Islet precursor cell (in vitro differentiated cells): ENCODE results near the gene LTBP1.
"Not testable (repeated sequence)": the region's sequence is repeated elsewhere in the genome, so short reads cannot be mapped to it uniquely, and the experiment has no call there.

ENCODE experiments used
- DNase-seq: peaks from one replicate; pipeline ENCODE4 v3.0.0-alpha.2; 2018

Gene LTBP1, protein sequence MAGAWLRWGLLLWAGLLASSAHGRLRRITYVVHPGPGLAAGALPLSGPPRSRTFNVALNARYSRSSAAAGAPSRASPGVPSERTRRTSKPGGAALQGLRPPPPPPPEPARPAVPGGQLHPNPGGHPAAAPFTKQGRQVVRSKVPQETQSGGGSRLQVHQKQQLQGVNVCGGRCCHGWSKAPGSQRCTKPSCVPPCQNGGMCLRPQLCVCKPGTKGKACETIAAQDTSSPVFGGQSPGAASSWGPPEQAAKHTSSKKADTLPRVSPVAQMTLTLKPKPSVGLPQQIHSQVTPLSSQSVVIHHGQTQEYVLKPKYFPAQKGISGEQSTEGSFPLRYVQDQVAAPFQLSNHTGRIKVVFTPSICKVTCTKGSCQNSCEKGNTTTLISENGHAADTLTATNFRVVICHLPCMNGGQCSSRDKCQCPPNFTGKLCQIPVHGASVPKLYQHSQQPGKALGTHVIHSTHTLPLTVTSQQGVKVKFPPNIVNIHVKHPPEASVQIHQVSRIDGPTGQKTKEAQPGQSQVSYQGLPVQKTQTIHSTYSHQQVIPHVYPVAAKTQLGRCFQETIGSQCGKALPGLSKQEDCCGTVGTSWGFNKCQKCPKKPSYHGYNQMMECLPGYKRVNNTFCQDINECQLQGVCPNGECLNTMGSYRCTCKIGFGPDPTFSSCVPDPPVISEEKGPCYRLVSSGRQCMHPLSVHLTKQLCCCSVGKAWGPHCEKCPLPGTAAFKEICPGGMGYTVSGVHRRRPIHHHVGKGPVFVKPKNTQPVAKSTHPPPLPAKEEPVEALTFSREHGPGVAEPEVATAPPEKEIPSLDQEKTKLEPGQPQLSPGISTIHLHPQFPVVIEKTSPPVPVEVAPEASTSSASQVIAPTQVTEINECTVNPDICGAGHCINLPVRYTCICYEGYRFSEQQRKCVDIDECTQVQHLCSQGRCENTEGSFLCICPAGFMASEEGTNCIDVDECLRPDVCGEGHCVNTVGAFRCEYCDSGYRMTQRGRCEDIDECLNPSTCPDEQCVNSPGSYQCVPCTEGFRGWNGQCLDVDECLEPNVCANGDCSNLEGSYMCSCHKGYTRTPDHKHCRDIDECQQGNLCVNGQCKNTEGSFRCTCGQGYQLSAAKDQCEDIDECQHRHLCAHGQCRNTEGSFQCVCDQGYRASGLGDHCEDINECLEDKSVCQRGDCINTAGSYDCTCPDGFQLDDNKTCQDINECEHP (N-terminal part only)

DNA sequence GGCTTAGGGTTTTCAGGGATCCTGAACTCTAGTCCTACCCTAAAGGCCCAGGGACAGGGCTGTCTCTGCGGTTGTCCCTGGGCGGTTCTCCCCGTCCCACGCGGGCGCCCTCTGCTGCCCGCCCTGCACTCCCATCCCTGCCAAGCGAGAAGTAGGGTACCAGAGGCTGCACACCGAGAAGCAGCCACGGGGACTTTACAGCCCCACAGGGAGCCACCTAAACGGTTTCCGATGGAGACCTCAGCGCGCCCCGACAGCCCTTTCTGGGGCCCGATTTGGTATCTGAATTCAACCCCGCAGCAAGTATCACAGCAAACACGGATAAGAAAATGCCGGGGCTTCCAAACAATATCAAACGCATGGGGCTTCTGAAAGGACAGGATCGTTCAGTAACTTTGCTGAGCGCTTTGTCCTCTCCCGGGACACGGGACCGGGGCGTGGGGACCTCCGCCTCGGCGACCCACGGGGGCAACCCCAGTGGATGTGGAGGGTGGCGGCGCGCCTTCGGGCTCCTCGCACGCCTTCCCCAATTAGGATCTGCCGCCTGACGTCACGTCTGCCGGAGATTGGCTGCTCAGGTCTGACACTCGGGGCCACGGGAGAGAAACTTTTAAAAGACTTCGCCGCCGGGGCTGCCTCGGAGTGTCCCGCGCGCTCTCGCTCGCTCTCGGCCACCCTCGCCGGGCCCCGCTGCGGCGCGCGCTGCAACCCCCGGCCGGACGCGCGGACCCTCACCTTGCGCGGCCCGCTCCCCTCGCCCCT, at the start of gene LTBP1:
TSS of gene LTBP1 (plus strand) at position 640 of the 762 bp plus-strand sequence. CDS start 372 bp downstream, outside the sequence.
- peak; percentile 88 for DNase-seq

DNA sequence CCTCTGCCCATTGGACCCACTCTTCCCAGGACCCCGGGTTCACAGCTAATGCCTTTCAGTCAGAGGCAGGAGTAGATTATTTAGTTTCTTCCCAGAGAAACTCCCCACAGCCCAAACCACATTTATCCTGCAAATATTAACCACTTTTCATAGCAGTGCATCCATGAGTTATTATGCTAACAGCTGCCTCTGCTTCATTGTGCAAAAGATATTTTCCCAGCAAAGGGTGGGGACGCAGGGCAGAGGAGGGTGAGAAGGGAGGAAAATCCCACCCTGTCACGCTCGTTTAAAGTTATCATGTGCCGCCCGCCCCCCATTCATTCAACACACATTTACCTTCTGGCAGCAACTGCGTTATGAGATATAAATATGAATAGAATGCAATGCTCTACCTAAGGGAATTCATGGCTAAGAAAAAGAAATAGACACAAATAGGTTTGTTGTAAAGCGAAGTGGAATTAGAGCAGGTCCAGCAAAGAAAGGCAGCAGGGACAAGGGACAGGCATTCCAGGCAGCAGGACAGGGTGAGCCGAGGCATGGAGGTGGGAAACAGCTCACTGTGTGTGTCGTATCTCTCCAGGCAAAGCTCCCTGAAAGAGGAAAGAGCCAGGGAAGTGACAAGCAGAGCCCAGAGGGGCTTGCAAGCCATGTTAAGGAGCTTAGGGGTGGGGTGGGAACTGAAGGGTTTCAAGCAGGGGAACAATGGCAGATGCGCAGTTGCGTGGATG, 46.3 kb upstream of the LTBP1 start:
- DNase-seq: no peak

DNA sequence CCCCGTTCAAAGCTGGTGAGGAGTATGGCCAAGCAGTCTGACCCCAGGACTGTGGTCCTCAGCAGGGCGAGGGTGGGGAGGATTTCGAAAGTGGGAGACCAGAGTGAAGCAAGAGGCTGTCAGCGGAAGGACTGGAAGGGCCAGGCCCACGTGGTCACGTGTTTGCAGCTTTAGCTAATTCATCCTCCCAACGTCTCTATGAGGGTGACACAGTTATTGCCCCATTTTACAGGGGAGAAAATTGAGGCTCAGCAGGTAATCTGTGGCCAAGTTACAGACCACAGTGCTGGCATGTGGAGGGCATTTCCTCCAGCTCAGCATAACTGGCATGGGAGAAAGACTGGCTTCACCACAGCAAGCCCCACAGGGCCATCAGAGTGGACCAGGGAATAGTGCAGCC, 45.4 kb upstream of the LTBP1 start:
- DNase-seq: no peak

DNA sequence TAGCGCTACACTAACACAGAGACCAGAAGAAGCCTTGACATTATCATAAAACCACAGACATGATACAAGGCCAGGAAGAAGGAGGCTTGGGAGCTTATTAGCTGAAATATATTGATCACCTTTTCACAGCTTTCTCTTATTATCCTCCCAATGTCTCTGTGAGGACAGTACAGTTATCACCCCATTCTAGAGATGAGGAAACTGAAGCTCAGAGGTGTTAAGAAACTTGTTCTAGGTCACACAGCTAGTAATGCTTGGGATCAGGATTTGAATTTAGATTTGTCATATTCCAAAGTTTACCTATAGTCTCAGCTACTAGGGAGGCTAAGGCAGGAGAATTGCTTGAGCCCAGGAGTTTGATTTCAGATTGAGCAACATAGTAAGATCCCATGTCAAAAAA, 44.6 kb upstream of the LTBP1 start:
- DNase-seq: no peak

DNA sequence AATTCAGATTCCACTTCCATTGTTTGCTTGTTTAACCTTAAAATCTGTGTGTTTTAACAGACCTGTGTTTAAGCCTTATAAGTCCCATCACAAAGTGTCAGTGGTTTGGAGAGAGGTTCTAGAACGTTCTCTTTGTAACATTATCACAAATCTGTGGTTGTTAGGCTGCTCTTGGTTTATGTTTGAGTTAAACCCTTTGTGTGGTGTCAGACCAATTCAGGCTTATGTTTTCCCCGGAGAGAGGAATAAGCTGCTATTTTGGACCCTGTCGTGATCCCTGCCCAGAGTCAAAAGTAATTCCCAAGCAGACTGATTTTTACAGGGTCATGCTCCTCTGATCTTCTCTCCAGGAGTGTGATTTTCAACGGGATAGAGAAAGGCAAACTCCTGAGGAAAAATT, 43.8 kb upstream of the LTBP1 start:
- DNase-seq: no peak

DNA sequence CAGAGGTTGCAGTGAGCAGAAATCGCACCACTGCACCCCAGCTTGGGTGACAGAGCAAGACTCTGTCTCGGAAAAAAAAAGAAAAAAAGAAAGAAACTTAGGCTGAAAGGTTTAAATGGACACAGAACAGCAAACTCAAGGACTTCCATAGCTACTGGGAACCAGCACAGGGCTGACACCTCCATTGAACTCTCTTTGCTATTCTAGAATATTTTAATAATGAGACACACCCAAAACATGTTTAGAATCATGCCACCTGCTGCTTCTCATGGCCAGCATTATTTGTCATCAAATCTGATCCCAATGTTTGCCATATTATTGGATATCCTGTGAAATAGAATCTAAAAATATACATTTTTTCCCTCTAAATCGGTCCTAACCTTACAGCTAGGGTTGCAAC, 42.7 kb upstream of the LTBP1 start:
- no peak for DNase-seq

DNA sequence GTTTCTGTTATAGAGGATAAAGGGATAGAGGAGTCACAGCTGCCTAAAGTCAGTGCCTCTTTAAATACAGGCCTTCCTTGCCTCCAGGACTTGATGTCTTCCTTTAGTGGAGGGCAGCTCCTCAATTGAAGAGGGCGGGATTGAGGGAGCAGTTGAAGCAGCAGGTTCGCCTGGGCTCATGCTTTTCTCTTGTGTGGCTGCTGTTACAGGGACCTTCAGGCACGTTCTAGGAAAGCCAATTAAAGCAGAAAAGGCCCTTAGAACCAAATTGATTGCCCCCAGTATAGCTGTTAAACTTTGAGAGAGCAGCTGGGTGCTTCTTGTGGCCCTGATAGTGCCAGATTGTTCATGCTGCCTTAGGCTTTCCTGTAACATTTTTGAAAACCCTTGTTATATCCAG, 42.0 kb upstream of the LTBP1 start:
- no peak for DNase-seq

DNA sequence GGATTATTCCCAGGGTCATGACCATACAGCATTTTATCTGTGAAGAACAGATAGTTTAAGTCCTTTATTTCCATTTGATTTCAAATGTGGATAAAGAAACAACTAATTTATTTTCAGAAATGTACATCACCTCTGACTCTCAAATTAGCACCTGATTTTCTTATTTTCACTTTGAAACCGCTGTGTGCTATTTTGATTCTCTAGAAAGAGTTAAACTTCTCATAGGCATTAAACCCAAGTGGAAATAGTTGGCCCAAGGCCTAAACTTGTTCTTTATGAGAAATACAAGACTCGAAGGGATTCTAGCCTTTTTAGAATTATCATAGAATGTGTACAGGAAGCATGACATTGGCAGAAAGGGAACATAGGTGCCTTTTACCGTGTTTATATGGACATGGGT, 41.5 kb upstream of the LTBP1 start:
- no peak for DNase-seq

DNA sequence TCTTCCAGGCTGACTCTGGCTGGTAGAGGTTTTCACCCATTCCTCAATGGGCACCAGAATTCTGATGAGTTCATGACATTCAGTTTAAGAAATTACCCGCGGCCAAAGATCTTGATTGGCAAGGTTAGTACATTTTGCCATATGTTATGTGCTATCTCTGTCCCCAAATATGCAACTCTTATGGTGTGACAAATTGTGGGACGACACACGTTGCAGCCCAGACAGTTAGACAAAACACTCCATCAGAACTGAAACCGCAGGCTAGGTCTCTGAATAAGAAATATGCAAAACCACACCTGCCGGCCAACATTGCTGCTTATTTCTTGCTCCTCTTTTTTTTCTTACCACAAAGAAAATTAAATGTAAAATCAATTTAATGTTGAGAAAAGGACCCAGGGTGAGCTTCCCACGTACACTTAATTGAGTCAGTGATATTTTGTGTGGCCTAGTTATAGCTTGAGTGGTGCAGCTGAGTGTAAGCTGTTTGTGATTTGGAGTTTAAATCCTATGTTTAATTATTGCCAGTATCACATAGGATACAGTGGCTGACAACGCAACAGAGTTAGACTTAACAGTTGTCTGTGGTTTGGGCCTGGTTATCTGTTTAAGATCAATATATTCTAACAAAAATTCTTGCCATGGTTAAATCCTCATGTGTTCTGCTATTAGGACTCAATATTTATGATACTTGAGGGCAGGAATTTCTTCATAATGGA, 35.7 kb upstream of the LTBP1 start:
- no peak for DNase-seq

DNA sequence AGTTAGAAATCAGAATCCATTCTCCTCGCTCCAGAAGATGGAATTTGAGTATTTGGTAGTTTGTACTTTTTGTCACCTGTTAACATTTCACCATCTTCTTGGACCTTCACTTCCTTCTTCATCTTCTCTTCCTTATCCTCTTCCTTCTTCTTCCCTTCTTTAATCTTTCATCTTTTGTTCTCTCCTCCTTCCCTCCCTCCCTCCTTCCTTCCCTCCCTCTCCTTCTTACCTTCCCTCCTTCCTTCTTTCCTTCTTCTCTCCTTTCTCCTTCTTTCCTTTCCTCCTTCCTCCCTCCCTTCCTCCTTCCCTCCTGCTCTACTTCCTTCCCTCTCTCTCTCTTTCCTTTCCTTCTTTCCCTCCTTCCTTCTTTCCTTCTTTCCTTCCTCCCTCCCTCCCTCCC, 31.1 kb upstream of the LTBP1 start:
- DNase-seq: no peak

DNA sequence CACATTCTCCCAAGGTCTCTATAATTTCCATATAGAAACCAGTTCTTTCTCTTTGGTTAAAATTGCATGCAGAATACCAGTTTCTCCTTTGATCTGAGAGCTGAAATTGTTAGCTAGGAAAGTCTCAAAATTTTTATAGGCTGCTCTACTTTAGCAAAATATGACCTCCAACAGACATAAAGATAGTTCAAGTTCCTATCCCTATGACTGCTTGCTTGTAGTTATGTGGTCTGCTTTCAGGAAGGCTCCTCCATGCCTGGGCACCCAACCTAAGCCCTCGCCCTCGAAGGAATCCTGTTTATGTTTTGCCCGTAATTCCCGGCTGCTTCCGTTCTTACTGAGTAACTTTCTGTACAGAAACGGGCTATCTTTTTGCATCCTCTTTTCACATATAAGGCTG, 28.0 kb upstream of the LTBP1 start:
- no peak for DNase-seq

DNA sequence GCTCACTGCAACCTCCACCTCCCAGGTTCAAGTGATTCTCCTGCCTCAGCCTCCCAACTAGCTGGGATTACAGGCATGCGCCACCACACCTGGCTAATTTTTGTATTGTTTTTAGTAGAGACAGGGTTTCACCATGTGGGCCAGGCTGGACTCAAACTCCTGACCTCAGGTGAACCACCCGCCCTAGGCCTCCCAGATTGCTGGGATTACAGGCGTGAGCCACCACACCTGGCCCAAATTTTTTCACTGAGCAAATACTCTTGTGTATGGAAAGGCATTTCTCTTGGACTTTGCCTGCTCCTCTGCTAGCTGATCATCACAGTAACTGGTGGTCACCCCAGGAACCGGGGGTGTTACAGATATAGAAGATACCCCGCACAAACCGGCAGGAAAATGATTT, 26.9 kb upstream of the LTBP1 start:
- DNase-seq: not testable (repeated sequence)

DNA sequence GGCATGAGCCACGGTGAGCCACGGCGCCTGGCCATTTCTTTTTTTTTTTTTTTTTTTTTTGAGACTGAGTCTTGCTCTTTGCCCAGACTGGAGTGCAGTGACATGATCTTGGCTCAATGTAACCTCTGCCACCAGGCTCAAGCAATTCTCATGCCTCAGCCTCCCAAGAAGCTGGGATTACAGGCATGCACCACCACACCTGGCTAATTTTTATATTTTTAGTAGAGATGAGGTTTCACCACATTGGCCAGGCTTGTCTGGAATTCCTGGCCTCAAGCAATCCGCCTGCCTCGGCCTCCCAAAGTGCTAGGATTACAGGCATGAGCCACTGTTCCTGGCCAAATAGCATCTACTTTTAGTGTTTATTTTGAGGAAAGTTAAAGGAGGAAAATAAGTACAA, 25.3 kb upstream of the LTBP1 start:
- not testable (repeated sequence) for DNase-seq

DNA sequence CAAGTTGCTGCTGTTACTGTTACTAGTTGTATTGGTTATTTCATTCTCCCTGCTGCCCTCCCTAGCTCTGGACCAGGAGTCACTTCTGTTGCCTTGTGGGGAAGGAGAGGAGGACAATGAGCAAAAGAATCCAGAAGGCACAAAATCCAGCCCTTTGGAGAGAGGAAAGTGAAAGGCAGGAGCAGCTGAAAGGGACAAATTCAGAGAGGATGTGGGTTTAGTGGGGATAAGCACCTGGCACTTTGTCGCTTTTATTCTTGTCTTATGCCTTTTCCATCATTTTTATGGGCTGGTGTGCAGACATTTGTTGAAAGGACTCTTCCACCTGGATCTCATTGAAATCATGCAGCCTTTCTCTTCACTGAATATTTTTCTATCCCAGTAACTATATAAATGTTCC, 24.3 kb upstream of the LTBP1 start:
- no peak for DNase-seq

DNA sequence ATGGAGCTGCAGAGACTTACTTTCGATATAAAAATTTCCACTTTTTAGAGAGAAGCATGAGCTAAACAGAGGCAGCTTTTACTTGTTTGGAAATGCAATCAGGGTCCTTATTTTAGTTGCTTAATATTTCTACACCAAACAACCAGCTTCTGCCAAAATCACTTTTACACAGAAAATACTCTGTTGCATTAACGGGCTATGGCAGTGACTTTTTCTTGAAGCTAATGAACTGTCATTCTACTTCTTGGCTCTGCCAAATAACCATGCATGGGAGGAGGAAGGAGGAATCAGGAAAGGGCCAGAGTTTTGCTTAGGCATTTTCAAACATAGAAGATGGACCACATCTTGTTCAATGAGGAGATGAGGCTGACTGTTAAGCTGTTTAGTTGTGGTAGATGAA, 23.6 kb upstream of the LTBP1 start:
- no peak for DNase-seq

DNA sequence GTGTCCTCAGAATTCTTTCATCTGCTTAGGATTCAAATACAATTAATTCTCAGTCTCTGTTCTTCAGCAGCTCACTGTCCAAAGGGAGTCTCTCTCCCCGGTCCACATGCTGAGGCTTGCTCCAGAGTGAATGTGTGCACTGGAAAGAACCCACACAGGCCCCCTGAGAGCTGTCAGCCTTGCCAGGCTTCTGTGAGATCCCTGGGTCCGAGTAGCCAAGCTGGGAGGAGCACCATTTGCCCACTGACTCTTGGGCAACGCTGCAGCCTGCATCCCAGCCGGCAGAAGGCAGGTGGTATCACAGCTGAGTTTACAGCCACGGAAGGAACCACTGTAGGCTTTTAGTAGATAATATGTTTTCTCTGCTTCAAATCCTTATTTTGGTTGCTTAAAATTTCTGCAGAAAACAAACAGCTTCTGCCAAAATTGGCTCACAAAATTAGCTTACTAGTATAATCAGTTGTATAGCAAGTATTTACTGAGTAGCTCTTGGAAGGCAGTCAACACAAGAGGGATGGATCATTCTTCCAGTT, 21.4 kb upstream of the LTBP1 start:
- DNase-seq: no peak

DNA sequence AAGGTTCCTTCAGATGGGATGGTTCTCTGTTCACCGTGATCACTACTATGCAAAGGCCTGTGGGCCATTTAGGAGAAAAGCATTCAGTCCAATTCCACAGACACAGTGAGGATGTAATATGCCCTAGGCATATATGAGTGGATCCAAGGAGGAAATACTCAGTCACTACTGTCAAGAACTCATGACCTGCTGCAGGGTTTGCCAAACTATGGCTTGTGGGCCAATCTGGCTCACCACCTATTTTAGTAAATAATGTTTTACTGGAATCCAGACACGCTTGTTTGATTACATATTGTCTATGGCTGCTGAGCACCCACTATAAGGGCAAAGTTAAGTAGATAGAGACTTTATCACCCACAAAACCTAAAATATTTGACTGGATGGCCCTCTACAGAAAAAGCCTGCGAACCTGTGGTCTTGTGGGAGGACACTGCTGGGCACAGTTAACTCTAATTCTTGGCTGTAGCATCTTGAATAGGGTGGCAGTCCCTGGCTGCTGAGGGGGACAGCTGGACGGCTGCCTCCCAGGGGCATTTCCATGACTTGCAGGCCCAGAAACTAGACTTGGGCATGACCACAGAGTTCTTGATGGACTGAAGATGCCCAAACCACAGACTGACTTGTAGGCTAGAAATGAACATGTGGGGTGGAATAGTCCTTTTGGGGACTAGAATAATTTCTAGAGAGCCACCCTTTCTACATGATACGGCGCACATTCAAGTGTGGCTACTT, 20.6 kb upstream of the LTBP1 start:
- no peak for DNase-seq

DNA sequence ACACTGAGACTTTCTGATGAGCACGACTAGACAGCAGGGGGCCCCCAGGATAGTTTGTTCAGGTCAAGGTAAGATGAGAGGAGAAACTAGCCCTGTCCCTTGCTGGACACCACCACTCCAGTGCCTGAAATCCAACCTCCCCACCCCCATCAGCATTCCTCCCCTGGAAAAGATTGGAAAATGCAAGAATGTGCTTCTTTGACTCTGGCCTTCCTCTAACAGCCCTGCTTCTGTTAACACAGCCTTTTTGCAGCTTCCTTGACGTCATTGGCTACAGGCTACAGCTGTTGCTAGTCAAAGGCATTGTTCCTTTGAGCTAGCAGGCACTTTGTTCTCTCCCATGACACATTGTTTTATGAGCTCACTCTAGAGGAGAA, 20.1 kb upstream of the LTBP1 start:
- peak; percentile 92 for DNase-seq

DNA sequence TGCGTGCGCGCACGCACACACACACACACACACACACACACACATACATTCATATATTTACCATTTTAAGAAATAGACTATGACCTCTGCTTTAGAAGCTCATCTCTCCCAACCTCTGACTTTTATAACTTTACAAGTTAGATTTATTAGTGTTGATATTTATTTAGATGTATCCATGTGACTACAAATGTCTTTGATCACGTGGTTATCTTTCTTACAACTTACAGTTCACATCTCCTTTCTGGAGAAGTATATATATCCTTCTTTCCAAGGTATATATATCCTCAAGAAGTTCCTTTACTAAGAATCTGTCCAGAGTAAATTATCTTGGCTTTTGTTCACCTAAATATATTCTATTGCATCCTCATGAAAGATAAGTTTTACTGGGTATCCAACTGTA, 16.3 kb upstream of the LTBP1 start:
- no peak for DNase-seq

DNA sequence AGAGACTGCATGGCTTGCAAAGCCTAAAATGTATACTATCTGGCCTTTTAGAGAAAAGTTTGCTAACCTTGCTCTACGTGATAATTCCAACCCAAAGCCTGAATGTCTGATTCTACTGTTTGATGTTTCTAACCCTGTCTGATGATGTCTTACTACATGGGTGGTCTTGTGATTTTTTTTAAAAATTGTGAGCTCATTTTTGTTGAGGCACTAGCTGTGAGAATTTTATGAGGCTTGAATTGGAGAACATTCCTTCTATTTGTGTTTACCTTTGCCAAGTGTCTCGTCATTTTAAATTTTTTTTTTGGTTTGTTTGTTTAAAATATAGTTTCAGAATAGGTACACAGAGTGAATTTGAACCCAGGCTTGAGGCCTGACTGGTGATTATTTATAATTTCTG, 15.2 kb upstream of the LTBP1 start:
- DNase-seq: no peak
